Hypothalamus (tissue), 51 donors: Measurements from ENCODE around the gene IFNA2.
"Not testable (repeated sequence)": the region's sequence is repeated elsewhere in the genome, so short reads cannot be mapped to it uniquely, and the experiment has no call there.

Experiments
- DNase-seq, 51 donors: peaks; one replicate each; lab custom pipeline; 2025; lab: John Stamatoyannopoulos, UW

Gene IFNA2

GRCh38 chr9:21383627-21384026, 1.6 kb downstream of the IFNA2 start:
- DNase-seq: no peak

- no peak for DNase-seq
Measured at GRCh38 chr9:21381448-21382339, 3.5 kb downstream of the IFNA2 start.

GRCh38 chr9:21371467-21371866, 13.7 kb downstream of the IFNA2 start:
- DNase-seq: not testable (repeated sequence)

- no peak for DNase-seq
Measured at GRCh38 chr9:21367957-21368356, 17.2 kb downstream of the IFNA2 start, which contains the start of gene IFNA13. Gene IFNA13 (minus strand): TSS chr9:21368057. CDS start chr9:21368010, 47 bp downstream.

- DNase-seq: not testable (repeated sequence)
Measured at GRCh38 chr9:21367169-21367568, 18.0 kb downstream of the IFNA2 start.

- no peak for DNase-seq
Measured at GRCh38 chr9:21362287-21362686, 22.9 kb downstream of the IFNA2 start.

- peak in 1 of 51 donors; percentile 3 for DNase-seq
Measured at GRCh38 chr9:21357479-21358460, 27.4 kb downstream of the IFNA2 start.

- DNase-seq: no peak
Measured at GRCh38 chr9:21350787-21351186, 34.4 kb downstream of the IFNA2 start, which contains the start of gene IFNA6. Gene IFNA6 (minus strand): TSS chr9:21350887. CDS start chr9:21350887, 0 bp downstream.

GRCh38 chr9:21348430-21348970, 36.7 kb downstream of the IFNA2 start:
- DNase-seq: no peak

GRCh38 chr9:21340735-21341134, 44.5 kb downstream of the IFNA2 start:
- DNase-seq: no peak

- DNase-seq: no peak
Measured at GRCh38 chr9:21336457-21336856, 48.7 kb downstream of the IFNA2 start.

- DNase-seq: peak; percentile 45 to 96 (median 89)
Measured at GRCh38 chr9:21334701-21335632, 50.2 kb downstream of the IFNA2 start, which contains the start of gene KLHL9. Gene KLHL9 (minus strand): TSS chr9:21335404. CDS start chr9:21334859, 545 bp downstream.
